ENCODE results near the gene C9orf85.
A peak's percentile ranks its signal among the peaks of the same experiment; 100 is the strongest.

The C9orf85 gene

DNA sequence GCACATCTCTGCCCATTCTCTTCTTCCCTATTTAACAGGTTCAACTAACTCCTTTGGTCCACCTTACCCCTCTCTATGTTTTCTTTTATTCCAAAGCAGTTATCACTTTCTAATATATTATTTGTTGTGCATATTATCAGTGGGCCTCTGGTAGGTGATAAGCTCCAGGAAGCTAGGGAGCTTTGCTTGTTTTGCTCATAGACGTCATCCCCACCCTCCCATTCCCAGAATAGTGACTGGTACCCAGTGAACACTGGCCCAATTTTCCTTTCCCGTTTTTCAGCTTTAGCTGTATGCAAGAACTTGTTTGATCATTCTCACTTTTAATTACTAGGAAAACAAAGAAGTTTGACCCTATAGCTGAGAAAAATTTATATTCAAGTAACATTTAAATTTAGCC, 7.4 kb upstream of the C9orf85 start:
- no peak for DNase-seq (ENCODE audit: low read depth)

DNA sequence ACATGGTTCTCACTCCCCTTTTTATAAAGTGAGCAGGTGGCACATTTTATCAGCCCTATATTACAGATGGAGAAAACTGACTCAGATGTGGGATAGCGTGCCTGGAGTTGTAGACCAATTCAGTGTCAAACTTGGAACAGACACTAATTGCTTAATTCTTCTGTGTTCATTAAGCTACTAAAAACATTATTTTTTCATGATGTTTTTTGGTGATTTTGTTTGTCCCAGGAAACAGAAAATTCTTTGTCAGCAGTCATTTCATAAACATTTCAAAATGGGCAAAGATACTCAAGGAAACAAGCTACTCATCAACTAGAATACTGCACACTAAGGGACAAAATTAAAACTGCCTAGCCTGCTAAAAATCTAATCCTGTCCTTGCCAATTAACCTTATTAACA, 2.6 kb upstream of the C9orf85 start:
- DNase-seq (ENCODE audit: low read depth), result no peak

DNA sequence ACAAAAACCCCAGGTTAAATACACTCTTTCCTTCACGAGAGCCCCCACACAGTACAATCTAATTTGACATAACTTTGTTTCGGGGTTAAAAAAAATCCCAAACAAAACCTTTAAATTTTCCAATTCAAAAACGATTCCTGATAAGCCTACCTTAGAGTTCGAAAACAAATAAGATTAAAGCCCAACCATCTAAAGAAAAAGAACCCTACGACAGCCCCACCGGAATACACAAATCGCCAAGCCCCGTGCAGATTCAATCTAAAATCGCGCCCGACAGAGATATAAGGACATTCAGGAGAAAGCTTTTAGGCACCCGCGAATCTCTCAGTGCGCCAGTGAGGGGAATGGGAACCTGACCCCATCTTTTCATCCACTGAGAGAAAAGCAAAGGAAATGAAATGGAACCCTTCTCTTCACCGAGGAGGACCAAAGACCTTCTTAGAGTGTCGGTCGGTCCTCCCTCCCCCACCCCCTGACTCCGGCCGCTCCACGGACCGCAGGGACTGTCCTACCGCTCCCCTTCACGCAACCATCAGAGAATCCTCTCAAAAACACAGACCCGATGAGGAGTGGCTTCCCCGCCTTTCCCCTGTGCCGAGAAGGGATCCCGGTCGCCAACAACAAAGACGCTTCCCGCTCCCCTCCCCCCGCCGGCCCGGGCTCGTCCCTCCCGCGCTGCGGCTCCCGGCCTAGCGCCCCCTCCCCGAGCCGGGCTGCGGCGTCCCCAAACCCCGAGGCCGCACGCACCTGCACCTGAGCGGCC, 1.4 kb upstream of the C9orf85 start:
- no peak for DNase-seq (ENCODE audit: low read depth)

DNA sequence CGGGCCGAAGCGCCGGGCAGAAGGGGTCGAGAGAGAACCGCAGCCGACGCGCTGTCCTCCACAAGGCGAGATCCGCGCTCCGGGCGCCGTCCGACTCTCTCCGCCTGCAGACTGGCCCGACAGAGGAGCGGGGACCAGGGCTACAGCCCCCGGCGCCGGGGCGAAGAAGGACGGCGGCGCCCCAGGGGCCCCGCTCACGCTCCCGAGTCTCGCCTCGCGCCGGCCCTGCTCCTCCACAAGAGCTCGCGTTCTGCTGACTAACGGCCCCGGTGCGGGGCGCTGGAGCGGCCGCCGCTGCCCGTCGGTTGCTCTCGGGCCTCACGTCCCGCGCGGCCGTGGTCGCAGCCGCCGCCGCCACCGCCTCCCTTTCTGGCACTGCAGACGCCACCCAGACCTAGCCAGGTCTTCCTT, 784 bp upstream of the C9orf85 start:
- no peak for DNase-seq (ENCODE audit: low read depth)

DNA sequence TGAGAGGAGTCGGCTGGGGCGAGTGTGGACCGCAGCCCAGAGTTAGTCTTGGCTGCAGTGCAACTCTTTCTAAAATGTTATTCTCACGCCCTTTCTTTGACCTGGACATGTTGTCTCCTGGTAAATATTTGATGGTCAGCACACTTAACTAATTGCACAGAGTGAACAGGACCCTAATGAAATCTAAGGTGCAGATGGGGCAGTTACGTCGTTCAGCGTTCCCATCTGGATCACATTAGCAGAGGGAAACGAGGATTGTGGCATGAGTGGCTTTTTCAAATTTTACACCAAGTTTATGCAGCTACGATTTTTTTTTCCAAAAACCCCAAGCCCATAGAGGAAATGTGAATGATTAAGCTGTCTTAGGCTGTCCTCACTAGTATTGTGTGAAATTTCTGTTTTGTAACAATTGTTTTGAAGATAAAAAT, 483 bp downstream of the C9orf85 start:
- peak; percentile 40 for DNase-seq (ENCODE audit: low read depth)

DNA sequence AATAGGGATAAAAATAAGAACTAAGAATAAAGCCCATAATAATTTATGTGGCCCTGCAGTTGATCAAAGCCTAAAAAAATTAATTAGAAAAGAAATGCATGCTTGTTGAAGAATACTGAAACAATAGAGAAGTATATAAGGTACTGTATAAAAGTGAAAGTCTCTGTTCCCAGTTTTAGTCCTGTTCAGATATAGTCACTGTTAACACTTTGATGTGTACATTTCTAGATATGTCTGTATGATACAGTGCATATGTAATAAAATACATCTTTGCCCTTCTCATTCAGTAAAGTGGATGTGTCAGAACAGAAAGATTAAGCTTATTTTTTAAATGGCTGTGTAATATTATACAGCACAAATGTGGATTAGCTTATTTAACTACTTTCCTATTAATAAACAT, 4.1 kb downstream of the C9orf85 start:
- DNase-seq (ENCODE audit: low read depth), result no peak

DNA sequence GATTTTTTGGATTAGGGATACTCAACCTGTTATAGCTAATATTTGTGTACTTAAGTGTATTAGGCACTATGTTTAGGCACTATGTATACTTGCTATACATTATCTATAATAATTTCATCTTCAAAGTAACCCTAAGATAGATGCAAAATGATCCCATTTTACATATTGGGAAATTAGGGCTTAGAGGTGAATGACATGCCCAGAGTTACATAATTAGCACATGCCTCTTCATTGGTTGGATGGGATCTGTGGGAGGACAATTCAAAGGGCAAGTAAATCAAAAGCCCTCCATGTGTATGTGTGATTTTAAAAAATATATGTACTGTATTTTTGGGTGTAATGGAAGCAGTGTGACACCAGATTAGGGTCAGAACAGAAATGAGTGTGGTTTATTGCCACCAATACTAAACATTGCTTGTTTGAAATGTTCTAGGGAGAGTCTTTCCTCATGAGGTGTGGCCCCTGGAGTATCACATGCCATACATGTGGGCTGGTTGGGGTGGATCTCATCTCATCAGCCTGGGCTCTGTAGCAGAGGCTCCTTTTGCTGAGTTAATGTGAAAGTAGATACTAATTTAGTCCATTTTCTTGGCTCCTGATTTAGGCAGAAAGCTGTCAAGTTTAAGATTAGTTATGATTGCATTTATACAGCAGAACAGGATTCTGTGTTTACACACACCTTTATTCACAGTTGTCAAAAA, 5.5 kb downstream of the C9orf85 start:
- DNase-seq (ENCODE audit: low read depth), result no peak

DNA sequence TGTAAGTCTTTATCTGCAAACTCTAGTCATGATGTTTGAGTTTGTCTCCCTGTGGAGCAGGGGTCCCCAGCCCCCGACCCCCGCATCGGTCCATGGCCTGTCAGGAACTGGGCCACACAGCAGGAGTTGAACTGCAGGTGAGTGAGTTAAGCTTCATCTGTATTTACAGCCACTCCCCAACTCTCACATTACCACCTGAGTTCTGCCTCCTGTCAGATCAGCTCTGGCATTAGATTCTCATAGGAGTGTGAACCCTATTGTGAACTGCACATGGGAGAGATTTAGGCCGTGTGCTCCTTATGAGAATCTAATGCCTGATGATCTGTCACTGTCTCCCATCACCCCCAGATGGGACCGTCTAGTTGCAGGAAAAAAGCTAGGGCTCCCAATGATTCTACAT, 7.0 kb downstream of the C9orf85 start:
- DNase-seq (ENCODE audit: low read depth), result no peak

DNA sequence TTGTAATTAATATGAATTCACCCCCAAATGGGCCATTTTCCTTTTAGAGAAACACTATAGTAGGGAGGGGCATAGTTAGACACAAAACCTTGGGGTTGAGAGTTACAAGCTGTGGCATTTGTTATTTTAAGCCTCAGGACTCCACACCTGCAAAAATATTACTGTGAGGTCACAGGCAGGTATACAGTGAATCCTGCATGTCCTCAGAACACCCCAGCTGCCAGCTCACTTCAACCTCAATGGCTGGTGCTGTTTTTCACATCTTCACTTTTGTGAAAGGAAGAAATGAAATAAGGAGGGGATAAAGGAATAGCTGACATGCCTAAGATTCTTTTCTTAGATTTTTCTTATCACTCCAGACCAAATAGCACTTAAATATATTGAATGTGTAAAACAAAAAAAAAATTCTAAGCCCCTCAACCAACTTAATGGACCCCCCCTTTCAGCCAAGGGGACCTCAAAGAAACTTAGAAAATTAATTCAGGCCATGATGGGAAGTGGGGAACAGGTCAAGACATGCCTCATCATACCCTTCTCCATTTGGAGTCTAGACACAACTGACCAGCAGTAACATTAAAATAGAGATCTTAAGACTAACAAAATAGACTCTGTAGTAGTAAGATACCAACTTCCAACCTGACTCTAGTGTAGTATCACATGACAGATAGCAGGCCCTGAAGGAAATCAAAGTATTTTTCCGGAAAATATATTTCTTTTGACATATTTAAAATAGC, 9.2 kb downstream of the C9orf85 start:
- DNase-seq (ENCODE audit: low read depth), result no peak

DNA sequence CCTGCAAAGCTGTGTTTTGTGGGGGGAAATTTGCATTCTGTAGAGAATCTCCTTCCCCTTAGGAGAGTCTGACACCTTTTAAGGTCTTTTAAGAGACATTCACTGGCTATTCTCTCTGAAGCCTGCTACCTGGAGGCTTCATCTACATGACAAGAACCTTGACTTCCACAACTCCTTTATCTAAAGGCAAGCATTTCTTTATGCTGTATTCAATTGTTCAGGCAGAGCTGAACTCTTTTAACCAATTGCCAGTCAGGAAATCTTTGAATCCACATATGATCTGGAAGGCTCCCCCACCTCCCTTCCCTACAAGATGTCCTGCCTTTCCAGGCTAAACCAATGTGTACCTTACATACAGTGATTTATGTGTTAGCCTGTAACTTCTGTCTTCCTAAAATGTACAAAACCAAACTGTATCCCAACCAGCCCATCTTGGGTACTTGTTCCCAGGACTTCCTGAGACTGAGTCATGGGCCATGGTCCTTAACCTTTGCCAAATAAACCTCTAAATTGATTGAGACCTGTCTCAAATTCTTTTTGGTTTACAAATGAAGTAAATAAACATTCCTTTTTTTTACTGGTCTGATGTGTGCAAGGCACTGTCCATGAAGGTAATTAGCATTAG, 9.9 kb downstream of the C9orf85 start:
- DNase-seq (ENCODE audit: low read depth), result no peak

DNA sequence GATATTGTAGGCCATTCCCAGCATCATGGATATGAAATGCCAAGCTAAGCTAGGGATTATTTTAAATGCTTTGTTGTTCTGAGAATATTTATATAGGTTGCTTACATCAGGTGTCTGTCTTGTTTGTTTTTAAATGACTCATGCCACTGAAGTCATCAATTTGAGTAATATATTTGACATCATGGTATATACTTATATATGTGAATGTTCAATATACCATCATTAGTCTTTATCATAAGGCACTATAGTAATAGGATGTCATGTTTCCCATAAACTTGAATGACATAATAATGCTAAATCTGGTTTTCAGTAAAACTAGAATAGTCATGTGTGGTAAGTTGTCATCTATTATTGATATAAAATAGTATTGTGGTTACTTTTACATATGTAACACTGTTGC, 13.1 kb downstream of the C9orf85 start:
- no peak for DNase-seq (ENCODE audit: low read depth)

DNA sequence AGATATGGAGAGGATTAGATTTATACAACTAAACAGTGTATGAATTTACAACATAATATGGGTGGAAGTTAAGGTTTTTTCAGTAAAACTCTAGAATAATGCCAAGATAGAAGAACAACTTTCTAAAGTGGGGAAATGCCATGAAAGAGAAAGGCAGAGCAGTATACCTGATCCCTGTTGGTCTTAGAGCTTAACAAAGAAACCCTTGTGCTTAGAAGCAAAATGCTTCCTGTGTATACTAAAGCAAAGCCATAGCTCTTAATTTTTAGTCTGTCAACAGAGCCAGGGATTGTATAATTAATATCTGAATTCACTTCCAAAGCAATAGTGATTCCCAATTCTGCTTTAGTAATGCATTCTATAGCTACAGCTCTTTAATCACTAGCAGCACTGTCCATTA, 14.4 kb downstream of the C9orf85 start:
- DNase-seq (ENCODE audit: low read depth), result no peak

DNA sequence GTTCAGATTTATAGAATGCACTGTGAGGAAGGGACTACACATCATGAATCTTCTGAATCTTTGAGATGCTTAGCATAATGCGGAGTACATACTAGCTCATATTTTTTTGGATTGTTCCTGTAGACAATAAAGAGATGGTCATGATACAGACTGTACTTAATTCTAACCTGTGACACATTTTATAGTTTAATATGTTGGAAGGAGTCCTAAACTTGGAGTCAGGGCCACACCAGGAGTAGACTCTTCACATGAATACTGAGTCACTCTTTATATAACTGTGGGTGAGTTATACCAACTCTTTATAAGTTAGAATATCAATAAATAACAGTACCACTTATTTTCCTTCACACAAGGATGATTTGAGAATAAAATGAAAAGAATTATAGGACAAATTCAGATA, 16.9 kb downstream of the C9orf85 start:
- DNase-seq (ENCODE audit: low read depth), result no peak

DNA sequence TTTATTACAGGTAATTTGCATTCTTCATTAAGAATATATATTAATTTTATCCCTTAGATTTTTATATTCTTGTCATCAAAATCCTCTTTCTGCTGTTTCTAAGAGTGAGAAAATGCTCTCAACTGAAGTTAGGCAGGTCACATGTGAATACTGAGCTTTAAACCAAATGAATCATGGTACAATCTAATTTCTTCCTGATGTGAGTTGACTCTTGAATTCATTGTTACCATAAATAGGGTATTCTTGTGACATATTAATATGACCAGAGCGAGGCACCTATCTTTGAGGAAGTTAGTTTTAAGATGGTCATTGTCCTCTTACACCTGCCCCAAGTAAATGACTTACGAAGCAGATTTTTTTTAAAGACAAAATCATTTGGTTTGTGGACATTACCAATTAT, 17.4 kb downstream of the C9orf85 start:
- no peak for DNase-seq (ENCODE audit: low read depth)

DNA sequence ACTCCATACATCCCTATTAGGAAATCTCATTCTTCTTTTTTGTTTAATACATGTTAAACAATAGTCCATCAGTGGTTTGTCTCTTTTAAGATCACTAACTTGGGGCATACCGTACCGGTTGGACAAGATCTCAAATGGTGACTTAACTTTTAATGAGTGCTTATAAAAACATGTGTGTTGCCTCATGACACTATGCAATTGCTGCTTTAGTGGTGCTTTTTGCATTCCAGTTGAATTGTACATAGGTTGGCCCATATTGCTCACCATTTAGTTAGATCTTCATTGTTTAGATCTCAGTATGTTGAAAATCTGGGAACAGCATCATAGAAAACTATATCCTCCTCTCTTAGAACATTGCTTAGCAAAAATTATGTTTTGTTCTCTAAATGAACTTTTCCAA, 17.8 kb downstream of the C9orf85 start:
- DNase-seq (ENCODE audit: low read depth), result no peak

DNA sequence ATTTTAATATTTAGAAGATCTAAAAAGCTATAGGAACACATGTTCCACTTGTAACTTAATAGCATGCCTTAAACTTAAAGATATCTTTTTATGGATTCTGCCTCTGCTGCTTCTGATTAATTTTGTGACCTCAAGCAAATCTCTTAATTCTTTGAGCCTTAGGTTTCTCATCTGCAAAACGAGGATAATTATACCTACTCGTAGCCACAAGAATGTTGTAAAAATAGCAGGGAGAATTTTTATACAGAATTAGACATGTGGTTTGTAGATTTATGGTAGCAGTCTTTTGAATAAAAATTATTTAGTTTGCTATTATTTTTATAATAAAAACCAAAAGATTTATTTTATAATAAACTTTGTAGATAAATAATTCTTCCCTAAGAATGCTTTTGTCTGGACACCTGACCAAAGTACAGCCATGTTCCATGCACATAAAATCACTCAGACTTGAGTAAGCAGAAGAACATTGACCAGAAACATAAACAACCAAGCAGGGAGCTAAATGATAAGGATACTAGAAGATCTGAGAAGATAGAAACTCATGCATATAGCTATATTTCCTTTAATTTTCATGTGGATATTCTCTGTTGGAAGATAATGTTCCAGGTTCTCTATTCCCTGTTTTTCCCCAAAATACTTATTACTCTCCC, 18.5 kb downstream of the C9orf85 start:
- DNase-seq (ENCODE audit: low read depth), result peak; percentile 62

DNA sequence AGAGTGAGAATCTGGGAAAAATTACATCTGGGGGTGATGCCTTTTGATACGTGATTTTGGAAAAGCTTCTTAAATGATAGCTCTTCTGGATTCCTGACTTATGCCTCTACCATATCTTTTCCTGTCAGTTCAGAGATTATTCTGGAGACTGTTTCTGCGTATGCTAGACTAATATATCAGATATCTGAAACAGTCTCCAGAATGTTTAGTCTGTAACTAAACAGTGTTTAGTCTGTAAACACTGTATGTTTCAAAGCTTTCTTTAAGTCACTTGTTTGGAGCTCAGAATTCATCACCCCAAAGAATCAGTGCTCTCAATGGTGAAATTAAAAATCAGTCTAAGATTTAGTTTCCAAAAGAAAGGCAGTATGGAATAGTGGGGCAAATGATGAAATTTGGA, 19.7 kb downstream of the C9orf85 start:
- no peak for DNase-seq (ENCODE audit: low read depth)

DNA sequence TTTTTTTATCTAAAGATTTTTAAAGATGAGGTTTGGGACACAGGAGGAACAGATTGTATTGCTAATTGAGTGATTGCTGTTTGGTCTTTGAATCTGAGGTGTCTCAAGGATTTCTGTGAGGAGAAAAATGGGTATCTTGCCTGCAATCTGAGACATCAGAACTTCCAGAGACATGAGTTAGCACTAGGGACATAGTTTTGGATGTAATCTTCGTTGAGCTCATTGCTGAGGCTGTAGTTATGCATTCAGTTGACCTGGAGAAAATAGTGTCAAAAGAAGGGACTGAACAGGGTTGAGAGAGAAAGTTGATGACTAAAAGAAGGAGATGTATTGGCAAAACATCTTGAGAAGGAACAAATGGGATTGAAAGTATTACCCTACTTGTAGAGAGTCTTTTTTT, 24.6 kb downstream of the C9orf85 start:
- DNase-seq (ENCODE audit: low read depth), result no peak

DNA sequence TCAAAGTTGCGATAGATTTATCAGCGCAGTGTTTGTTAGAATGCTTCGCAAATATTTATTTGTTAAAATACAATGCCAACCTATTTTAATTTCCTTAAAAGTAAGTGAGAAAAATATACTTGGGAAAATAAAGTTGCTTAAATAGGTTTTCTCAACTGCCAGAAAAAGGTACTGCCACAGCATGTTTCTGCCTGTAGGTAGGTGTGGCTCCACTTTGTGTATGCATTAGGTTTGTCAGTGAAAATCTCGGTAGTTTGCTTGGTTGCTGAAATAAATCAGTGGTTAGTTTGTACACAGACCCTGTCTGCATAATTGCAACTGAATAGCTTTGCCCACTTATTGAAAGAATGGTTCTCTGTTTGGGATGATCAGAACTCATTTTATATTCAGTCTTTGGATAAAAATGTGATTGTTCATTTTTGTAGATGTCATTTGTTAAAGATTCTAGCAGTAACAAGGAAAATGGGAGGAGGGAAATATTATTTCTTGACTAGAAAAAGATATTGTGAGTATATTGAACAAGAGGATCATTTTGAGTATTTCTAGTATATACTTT, 25.7 kb downstream of the C9orf85 start:
- DNase-seq (ENCODE audit: low read depth), result no peak

DNA sequence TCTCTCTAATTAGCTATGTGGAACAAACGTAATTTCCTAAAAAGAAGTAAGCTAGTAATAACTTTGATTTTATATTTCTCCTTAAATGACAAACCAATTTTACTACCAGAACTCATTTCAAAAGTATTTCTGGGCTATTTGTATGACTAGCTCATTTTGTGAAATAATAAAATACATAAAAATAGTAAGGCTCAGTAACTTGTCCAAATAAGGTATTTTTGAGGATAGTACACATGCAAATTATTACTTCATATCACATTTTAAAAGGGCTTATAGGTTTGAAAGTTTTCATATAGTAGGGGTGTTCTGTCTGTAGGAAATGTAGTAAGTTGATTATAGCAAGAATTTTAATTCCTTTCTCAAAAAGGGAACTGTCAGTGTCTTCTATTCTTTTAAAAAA, 26.5 kb downstream of the C9orf85 start:
- DNase-seq (ENCODE audit: low read depth), result no peak

DNA sequence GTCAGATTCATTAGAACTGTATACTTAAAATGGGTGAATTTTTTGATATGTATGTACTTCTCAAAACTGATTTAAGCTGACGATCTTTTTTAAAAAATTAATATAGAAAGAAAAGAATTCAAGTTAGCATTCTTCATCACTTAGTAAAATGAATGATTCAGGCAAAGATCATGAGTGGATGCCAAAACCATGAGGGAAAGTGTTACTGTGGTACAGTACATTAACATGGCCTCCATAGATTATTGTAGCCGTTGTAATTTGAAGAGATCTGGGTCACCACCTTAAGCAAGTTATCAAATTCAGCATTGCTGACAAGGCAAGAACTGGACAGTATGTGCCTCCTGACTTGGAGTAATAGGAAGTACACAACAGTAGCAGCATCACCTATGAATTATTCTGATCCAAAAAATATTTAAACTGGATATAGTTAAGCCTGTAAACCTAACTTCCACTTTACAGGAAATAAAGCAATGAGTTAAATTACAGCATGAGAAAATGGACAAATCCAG, 29.7 kb downstream of the C9orf85 start:
- no peak for DNase-seq (ENCODE audit: low read depth)
